Muscle layer of duodenum (tissue), 2 donors: ENCODE measurements around the gene NOX4.
"Not testable (repeated sequence)": the region's sequence is repeated elsewhere in the genome, so short reads cannot be mapped to it uniquely, and the experiment has no call there.

Experiments
- H3K27ac ChIP-seq: one replicate; pipeline ENCODE4 v1.7.0; 2013; ENCODE audit warnings: mild to moderate bottlenecking, low read length
- H3K27me3 ChIP-seq: one replicate; pipeline ENCODE4 v1.7.0; 2013; ENCODE audit warnings: low read depth, mild to moderate bottlenecking, control low read depth, low read length
- H3K36me3 ChIP-seq, 2 donors: one replicate each; pipeline ENCODE4 v1.7.0; 2013; ENCODE audit warnings: low read length in 2 of 2, control low read depth in 1 of 2, mild to moderate bottlenecking in 1 of 2; ENCODE audit not compliant: insufficient read depth in 2 of 2, control insufficient read depth in 1 of 2
- H3K4me1 ChIP-seq, 2 donors: one replicate each; pipeline ENCODE4 v1.7.0; 2013; ENCODE audit warnings: low read length in 2 of 2, mild to moderate bottlenecking in 2 of 2, control low read depth in 1 of 2, moderate library complexity in 1 of 2; ENCODE audit not compliant: insufficient read depth in 2 of 2, control insufficient read depth in 1 of 2
- H3K4me3 ChIP-seq, 2 donors: one replicate each; pipeline ENCODE4 v1.7.0; 2013; ENCODE audit warnings: low read length in 2 of 2, low read depth in 1 of 2, mild to moderate bottlenecking in 1 of 2
- H3K9me3 ChIP-seq, 2 donors: one replicate each; pipeline ENCODE4 v1.7.0; 2013; ENCODE audit warnings: low read length in 2 of 2, control low read depth in 1 of 2, mild to moderate bottlenecking in 1 of 2; ENCODE audit not compliant: control insufficient read depth in 1 of 2
- donor health status: healthy.

NOX4 gene

GRCh38 chr11:89293965-89294679, 197.1 kb downstream of the NOX4 start:
- Histone ChIP-seq H3K27me3 (no peaks in the 10 kb centered on the region), H3K4me3 (no peak overlapping the region), H3K4me1 (no peaks in the 10 kb centered on the region), H3K9me3 (no peaks in the 10 kb centered on the region), H3K36me3 (no peaks in the 10 kb centered on the region), H3K27ac (no peak overlapping the region)

GRCh38 chr11:89288004-89288403, 203.2 kb downstream of the NOX4 start:
- H3K9me3 ChIP-seq, H3K27me3 ChIP-seq, H3K27ac ChIP-seq, H3K36me3 ChIP-seq, H3K4me1 ChIP-seq, H3K4me3 ChIP-seq: not testable (repeated sequence)

- not testable (repeated sequence) for H3K36me3 ChIP-seq, H3K9me3 ChIP-seq, H3K27me3 ChIP-seq, H3K27ac ChIP-seq, H3K4me1 ChIP-seq, H3K4me3 ChIP-seq
These were observed 204.6 kb downstream of the NOX4 start for GRCh38 chr11:89286601-89287000.

GRCh38 chr11:89281032-89281677, 210.0 kb downstream of the NOX4 start:
- H3K4me3 ChIP-seq, H3K9me3 ChIP-seq, H3K4me1 ChIP-seq: not testable (repeated sequence)

GRCh38 chr11:89279176-89279575, 212.0 kb downstream of the NOX4 start:
- H3K36me3 ChIP-seq = no peaks in the 10 kb centered on the region
- no peaks in the 10 kb centered on the region for H3K4me1 ChIP-seq
- no peak overlapping the region for H3K27ac ChIP-seq
- H3K4me3 ChIP-seq = no peak overlapping the region
- H3K9me3 ChIP-seq = no peaks in the 10 kb centered on the region
- no peaks in the 10 kb centered on the region for H3K27me3 ChIP-seq

More at GRCh38 chr11:89281032-89281677, 210.0 kb downstream of the NOX4 start:
- not testable (repeated sequence) for H3K27me3 ChIP-seq, H3K36me3 ChIP-seq, H3K27ac ChIP-seq

GRCh38 chr11:89275966-89276365, 215.2 kb downstream of the NOX4 start:
- Histone ChIP-seq H3K4me1 (no peaks in the 10 kb centered on the region), H3K4me3 (no peak overlapping the region), H3K9me3 (peaks cover 0 to 2% of the 10 kb centered on the region in 2 donors), H3K36me3 (no peaks in the 10 kb centered on the region), H3K27ac (no peak overlapping the region), H3K27me3 (no peaks in the 10 kb centered on the region)
